HFF-Myc (cell line): ENCODE results near the gene IL31RA.

Experiments
- DNase-seq: peaks from one replicate; pipeline ENCODE4 v3.0.0-alpha.2; 2011; ENCODE audit warnings: low read depth; ENCODE audit errors: extremely low read depth
- H3K4me3 ChIP-seq: replicated peaks from 2 replicates; pipeline ENCODE4 v1.5.1; 2011; ENCODE audit warnings: low read depth, mild to moderate bottlenecking, control low read depth, low read length
- CTCF ChIP-seq: IDR thresholded peaks from 2 replicates; pipeline ENCODE4 v1.5.1; 2012; ENCODE audit warnings: mild to moderate bottlenecking, low read depth, low read length, control low read depth; ENCODE audit errors: missing control alignments

Gene IL31RA

GRCh38 chr5:55899344-55899743 lies 48.2 kb downstream of the IL31RA start:
- no peak for TF ChIP-seq CTCF
- H3K4me3 ChIP-seq = no peak overlapping the region
- DNase-seq = no peak

GRCh38 chr5:55900068-55900467 lies 48.9 kb downstream of the IL31RA start:
- no peak for TF ChIP-seq CTCF
- no peak overlapping the region for H3K4me3 ChIP-seq
- DNase-seq = no peak

- no peak overlapping the region for H3K4me3 ChIP-seq
- TF ChIP-seq CTCF = no peak
- no peak for DNase-seq
These were observed 49.6 kb downstream of the IL31RA start for GRCh38 chr5:55900776-55901175.

- no peak overlapping the region for H3K4me3 ChIP-seq
- DNase-seq = no peak
- TF ChIP-seq CTCF = no peak
These were observed 51.5 kb downstream of the IL31RA start for GRCh38 chr5:55902696-55903095.

GRCh38 chr5:55903121-55903701 lies 52.1 kb downstream of the IL31RA start:
- no peak for DNase-seq
- no peak for TF ChIP-seq CTCF
- H3K4me3 ChIP-seq = no peak overlapping the region

- no peak overlapping the region for H3K4me3 ChIP-seq
- DNase-seq = no peak
- no peak for TF ChIP-seq CTCF
These were observed 53.0 kb downstream of the IL31RA start for GRCh38 chr5:55904152-55904551.

- TF ChIP-seq CTCF = no peak
- DNase-seq = no peak
These were observed 54.1 kb downstream of the IL31RA start for GRCh38 chr5:55905251-55905650.

More at GRCh38 chr5:55905251-55905650, 54.1 kb downstream of the IL31RA start:
- no peak overlapping the region for H3K4me3 ChIP-seq
